Measurements from ENCODE around the gene BABAM2. TPM values are rescaled to one million over a fixed set of nuclear protein-coding genes. Genes with fewer than 3 reads are reported as not detected.

BABAM2 gene
- total RNA-seq, 4 donors from 2014 or later: 35.5 to 44.9 (median 39.9) TPM

DNA sequence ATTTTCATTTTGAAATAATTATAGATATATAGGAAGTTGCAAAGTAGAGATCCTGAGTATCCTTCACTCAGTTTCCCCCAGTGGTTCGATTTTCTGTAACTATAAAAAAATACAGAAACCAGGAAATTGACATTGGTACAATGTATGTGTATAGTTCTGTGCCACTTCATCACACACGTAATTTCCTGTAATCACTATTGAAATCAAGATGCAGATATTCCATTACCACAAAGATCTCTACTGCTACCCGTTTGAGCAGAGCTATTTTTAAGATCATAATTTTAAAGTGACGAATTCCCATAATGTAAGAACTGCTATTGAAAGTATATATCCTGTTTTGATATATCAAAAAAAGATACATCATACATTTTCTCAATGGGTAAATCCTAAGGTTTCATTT lies 142.3 kb downstream of the BABAM2 start:
- intact Hi-C loops (cut with DNase I): no loop called here
- no peak for DNase-seq (ENCODE audit: extremely low spot score)
- TF ChIP-seq POLR2AphosphoS5 (IDR thresholded peaks at IDR 0.05) (no peak), POLR2A (IDR thresholded peaks at IDR 0.05; ENCODE audit: low read depth) (no peak)
- WGBS: 77% methylated on average over 4 of the region's 4 CpGs
- Histone ChIP-seq H3K4me1 (peaks cover 0 to 6% (median 2%) of the 10 kb centered on the region in 4 donors), H3K9me3 (no peaks in the 10 kb centered on the region), H3K27me3 (no peaks in the 10 kb centered on the region), H3K36me3 (peaks cover 0 to 7% (median 0%) of the 10 kb centered on the region in 4 donors), H3K27ac (replicated peaks in 1 of 4) (no peak overlapping the region), H3K4me3 (no peak overlapping the region)

DNA sequence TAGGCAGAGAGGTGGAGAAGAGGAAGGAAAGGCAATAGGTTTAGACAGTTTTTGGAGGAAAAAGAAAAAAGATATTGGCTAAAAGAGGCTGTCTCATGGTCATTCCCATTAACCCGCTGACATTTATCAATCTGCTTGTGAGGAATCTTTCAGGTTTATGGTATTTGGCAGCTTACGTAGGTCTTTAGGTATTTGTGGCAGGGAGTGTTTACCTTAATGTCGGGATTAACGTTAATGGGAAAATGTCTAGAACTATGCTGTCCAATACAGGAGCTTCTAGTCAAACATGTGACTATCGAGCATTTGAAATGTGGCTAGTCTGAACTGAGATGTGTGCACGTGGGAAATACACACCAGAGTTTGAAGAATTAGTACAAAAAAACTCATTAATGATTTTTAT lies 144.2 kb downstream of the BABAM2 start:
- Histone ChIP-seq H3K9me3 (no peaks in the 10 kb centered on the region), H3K27ac (replicated peaks in 1 of 4) (no peak overlapping the region), H3K4me1 (peaks cover 0 to 6% (median 2%) of the 10 kb centered on the region in 4 donors), H3K36me3 (no peaks in the 10 kb centered on the region), H3K27me3 (no peaks in the 10 kb centered on the region), H3K4me3 (no peak overlapping the region)
- WGBS: 92% methylated on average over 6 of the region's 6 CpGs
- TF ChIP-seq POLR2AphosphoS5 (IDR thresholded peaks at IDR 0.05) (no peak), POLR2A (IDR thresholded peaks at IDR 0.05; ENCODE audit: low read depth) (no peak), EP300 (IDR thresholded peaks at IDR 0.05) (no peak)
- TF ChIP-seq, protein P1, sequence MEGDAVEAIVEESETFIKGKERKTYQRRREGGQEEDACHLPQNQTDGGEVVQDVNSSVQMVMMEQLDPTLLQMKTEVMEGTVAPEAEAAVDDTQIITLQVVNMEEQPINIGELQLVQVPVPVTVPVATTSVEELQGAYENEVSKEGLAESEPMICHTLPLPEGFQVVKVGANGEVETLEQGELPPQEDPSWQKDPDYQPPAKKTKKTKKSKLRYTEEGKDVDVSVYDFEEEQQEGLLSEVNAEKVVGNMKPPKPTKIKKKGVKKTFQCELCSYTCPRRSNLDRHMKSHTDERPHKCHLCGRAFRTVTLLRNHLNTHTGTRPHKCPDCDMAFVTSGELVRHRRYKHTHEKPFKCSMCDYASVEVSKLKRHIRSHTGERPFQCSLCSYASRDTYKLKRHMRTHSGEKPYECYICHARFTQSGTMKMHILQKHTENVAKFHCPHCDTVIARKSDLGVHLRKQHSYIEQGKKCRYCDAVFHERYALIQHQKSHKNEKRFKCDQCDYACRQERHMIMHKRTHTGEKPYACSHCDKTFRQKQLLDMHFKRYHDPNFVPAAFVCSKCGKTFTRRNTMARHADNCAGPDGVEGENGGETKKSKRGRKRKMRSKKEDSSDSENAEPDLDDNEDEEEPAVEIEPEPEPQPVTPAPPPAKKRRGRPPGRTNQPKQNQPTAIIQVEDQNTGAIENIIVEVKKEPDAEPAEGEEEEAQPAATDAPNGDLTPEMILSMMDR (IDR thresholded peaks at IDR 0.05): no peak
- no peak for DNase-seq (ENCODE audit: extremely low spot score)
- intact Hi-C loops (cut with DNase I): no loop called here

DNA sequence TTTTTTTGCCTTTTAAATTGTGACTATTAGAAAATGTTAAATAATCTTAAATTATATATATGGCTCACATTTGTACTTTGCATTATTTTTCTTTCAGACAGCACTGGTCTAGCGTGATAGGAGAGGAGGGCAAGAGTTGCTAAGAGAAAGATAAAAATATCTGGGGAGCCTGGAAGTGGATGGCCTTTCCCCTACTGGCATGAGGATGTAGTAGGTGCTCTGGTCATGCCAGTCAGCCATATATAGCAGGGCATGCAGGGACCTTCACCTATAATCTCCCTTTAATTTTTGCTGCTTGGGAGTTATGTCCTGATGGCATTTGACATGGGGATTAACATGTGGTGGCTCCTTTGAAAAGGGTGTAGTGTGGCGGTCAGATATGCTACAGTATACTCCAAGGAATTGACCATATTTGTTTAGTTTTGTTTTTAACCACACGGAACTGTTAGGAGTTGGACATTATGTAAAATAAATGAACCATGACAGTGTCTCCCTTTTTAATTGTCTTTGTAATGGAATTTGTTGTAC lies 144.7 kb downstream of the BABAM2 start:
- intact Hi-C loops (cut with DNase I): no loop called here
- Histone ChIP-seq H3K4me3 (no peak overlapping the region), H3K27me3 (no peaks in the 10 kb centered on the region), H3K36me3 (no peaks in the 10 kb centered on the region), H3K9me3 (no peaks in the 10 kb centered on the region), H3K27ac (replicated peaks in 1 of 4) (no peak overlapping the region), H3K4me1 (peaks cover 0 to 6% (median 2%) of the 10 kb centered on the region in 4 donors)
- DNase-seq (ENCODE audit: extremely low spot score): no peak
- no peak for TF ChIP-seq POLR2A (IDR thresholded peaks at IDR 0.05; ENCODE audit: low read depth)
- TF ChIP-seq, protein P1 (IDR thresholded peaks at IDR 0.05): no peak
- TF ChIP-seq EP300 (IDR thresholded peaks at IDR 0.05): no peak
- no peak for TF ChIP-seq POLR2AphosphoS5 (IDR thresholded peaks at IDR 0.05)
- WGBS: 91% methylated on average over 3 of the region's 3 CpGs

DNA sequence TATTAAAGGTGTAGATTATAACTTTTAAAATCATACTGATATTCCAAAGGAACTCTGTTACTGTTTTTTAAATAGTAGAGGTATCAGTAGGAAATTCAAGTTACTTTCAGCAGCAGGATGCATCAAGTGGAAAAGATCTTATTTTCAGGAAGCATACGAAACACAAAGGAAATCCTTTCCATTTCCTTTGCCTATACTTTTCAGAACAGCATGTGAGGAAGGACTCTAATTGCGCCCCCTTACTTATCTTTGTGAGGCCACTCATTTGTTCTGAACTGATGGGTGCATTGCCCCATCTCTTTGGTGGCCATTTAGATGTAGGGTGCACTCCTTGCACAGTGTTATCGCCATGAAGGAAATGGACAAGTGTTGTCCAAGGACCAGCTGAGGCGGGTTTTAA lies 145.3 kb downstream of the BABAM2 start:
- Histone ChIP-seq H3K36me3 (no peaks in the 10 kb centered on the region), H3K9me3 (no peaks in the 10 kb centered on the region), H3K27ac (replicated peaks in 1 of 4) (peak overlapping the region in 1 of 4 donors; percentile 8), H3K4me3 (no peak overlapping the region), H3K4me1 (peaks cover 0 to 4% (median under 1%) of the 10 kb centered on the region in 4 donors), H3K27me3 (no peaks in the 10 kb centered on the region)
- intact Hi-C loops (cut with DNase I): no loop called here
- WGBS: 72% methylated on average over 4 of the region's 4 CpGs
- TF ChIP-seq, protein P1 (IDR thresholded peaks at IDR 0.05): no peak
- TF ChIP-seq EP300 (IDR thresholded peaks at IDR 0.05) (no peak), POLR2A (IDR thresholded peaks at IDR 0.05; ENCODE audit: low read depth) (no peak), POLR2AphosphoS5 (IDR thresholded peaks at IDR 0.05) (peak in 1 of 2 donors; percentile 16)
- DNase-seq (ENCODE audit: extremely low spot score): no peak

DNA sequence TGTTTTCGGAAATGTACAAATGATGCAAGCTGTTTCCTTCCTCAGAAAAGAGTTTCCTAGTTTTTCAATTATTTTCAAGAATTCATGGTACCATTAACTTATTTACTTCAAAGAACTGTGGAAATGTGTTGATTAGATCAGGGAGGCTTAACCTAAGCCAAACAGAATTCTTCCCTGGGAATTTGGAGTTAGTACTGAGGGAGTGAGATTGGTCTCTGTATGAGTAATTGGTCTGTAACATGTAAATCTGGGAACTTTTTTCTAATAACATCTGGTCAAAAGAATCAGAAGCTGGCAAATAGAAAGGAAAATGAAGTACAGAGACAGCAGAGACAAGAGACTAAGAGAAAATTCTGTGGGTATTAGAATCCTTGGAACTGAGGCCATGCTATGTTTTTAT lies 145.8 kb downstream of the BABAM2 start:
- Histone ChIP-seq H3K4me1 (peaks cover 0 to 4% (median 0%) of the 10 kb centered on the region in 4 donors), H3K9me3 (no peaks in the 10 kb centered on the region), H3K27ac (replicated peaks in 1 of 4) (peak overlapping the region in 1 of 4 donors; percentile 8), H3K4me3 (no peak overlapping the region), H3K27me3 (no peaks in the 10 kb centered on the region), H3K36me3 (no peaks in the 10 kb centered on the region)
- TF ChIP-seq, protein P1 (IDR thresholded peaks at IDR 0.05): no peak
- TF ChIP-seq POLR2A (IDR thresholded peaks at IDR 0.05; ENCODE audit: low read depth): no peak
- no peak for TF ChIP-seq POLR2AphosphoS5 (IDR thresholded peaks at IDR 0.05)
- TF ChIP-seq EP300 (IDR thresholded peaks at IDR 0.05): no peak
- no peak for DNase-seq (ENCODE audit: extremely low spot score)
- 85% methylated on average over 1 of the region's 1 CpG for WGBS
- intact Hi-C loops (cut with DNase I): no loop called here

Data from esophagus muscularis mucosa (tissue), 4 donors.